ENCODE measurements around the gene LRRC10B.

LRRC10B gene

GRCh38 chr11:61546663-61547062, 38.1 kb downstream of the LRRC10B start:
- DNase-seq (ENCODE audit: low read depth, low spot score) = no peak

DNA sequence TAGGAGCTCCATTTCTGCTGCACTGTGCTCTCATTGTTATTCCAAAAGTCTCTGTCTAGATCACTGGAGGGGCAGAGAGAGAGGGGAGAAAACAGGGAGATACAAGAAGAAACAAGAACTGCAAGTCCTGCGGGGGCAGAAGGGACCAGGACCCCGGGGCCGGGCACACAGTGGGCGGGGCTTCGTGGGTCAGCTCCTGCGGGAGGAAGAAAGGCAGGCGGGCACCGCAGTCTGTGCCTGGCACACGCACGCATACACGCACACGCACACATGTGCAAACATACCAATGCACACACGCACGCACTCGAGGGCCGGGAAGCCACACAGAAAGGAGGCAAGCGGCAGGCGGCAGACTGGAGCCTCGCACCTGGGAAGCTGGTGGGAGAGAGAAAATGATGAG, 38.7 kb downstream of the LRRC10B start:
- no peak for DNase-seq (ENCODE audit: low read depth, low spot score)

DNA sequence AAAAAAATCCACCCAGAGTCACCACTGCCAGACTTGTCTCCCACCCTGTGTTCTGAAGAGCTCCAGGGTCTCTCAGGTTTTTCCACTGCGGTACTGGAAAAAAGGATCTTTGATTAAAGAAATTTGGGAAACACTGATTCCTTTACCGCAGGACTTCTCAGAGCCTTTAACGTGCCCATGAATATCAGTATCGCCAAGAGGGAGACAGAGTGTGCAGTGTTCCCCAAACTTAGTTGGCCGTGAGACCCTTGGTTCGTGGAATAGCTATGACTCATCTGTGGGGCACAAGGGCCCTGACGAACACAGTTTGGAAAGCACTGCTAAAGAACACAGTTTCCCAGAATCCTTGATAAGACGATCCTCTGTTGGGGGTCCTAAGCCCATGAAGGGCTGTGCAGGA, 40.6 kb downstream of the LRRC10B start:
- no peak for DNase-seq (ENCODE audit: low read depth, low spot score)

- no peak for DNase-seq (ENCODE audit: low read depth, low spot score)
Observed at GRCh38 chr11:61549662-61550568, 41.4 kb downstream of the LRRC10B start.

GRCh38 chr11:61550665-61551227, 42.2 kb downstream of the LRRC10B start:
- no peak for DNase-seq (ENCODE audit: low read depth, low spot score)

GRCh38 chr11:61551634-61552033, 43.1 kb downstream of the LRRC10B start:
- no peak for DNase-seq (ENCODE audit: low read depth, low spot score)

GRCh38 chr11:61552108-61552635, 43.6 kb downstream of the LRRC10B start:
- no peak for DNase-seq (ENCODE audit: low read depth, low spot score)

GRCh38 chr11:61553373-61554171, 45.0 kb downstream of the LRRC10B start:
- no peak for DNase-seq (ENCODE audit: low read depth, low spot score)

DNA sequence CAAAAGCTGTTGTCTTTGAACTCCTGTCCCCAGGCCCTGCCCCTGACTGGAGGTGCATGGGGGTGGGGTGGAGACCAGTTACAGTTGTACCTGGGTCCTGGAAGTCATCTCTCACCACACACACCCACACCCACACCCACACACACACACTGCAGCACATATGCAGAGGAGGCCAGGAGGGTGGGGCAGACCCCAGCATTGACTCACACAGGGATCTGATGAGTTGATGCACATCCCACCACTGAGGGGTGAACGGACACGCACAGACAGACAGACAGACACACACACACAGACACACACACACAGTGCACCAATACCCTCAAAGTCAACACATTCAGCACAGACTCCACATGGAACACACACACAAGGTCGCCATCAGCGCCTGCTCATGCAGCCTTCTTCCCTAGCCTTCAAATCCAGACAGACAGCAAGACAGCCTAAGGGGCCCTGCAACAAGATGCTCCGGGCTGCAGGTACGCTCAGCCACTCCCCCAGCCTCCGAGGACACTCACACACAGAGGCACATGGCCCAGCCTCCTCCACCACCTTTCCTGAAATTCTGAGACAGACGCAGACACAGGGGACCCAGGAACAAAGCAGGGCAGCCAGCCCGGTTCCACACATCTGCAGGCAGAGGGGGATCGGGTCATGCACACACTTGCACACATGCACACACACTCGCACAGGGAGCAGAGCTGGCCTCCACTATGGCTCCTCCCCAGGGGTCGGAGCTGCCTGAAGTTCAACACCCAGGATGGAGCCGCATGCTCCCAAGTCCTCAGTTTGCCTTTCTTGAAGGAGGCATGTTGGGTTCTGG, 45.8 kb downstream of the LRRC10B start:
- DNase-seq (ENCODE audit: low read depth, low spot score) = no peak

DNA sequence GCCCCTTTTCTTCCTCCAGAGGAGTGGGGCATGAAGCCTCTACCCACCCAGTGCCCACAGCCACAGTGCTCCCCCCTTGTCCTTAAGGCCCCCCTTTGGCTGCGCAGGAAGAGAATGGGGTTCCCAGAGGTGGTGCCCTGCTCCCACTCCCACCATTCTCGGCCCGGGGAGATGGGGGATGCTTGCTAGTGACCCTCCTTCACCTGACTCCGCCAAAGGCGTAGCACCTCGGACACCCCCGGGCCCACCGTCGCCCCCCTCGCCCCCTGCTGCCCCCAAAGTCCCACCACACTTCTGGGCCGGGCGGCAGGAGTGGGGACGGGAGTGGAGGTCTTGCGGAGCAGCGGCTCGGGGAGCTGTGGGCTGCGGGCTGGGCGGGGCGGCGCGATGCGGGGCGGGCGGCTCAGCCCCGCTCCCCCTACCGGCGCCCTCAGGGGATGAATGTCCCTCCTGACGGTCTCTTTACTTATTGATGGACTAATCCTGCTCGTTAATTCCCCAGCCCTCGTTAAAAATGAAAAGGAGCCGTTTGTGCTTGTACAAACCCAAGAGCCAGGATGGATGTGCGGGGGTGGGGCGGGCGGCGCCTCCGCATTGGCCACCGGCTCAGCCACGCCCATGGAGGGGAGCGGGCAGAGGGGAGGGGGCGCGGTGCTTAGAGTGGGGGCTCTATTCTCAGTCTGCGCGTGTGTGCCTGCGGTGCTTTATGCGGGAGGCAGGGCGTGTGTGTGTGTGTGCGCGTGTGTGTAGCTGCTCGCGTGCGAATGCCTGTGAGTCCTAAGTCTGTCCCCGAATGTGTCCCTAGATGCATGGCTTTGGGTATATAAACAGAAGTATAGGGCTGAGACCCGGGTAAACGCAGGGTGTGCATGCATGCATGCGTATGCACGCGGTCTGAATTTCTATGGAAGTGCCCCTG, 46.8 kb downstream of the LRRC10B start:
- DNase-seq (ENCODE audit: low read depth, low spot score) = no peak

DNA sequence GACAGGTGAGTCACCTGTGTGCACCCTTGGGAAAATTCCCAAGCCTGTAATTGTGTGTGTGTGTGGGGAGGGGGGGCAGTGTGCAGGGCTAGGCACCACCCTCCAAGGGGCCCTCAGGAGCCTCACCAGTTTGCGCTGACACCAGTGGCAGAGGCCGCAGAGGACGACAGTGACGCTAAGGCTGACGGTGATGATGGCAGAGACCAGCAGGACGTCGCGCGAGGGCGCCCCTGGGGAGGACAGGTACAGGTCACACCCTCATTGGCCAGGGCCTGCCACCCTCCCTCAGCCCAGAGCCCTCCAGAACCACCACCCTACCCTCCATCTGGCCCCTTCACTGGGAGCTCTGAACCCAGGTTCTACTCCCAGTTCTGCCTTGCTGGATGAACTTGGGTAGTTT, 47.4 kb downstream of the LRRC10B start:
- no peak for DNase-seq (ENCODE audit: low read depth, low spot score)

DNA sequence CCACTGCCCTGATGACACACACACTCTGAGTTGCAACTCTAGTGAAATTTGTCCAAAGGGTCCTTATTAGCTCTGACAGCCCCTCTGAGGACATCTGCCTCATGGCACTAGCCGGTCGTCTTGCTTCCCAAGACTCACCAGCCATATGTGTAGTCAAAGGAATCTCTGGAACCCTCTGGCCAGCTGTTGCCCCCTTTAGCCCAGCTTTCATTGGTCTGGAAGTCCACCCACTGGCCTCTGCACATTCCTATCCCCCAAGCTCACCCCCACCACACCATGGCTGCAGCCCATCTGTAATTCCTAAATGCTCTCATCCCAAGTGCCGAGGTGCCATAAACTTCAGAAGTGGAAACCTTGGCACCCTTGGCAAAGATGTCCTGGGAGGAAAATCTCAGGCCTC, 48.1 kb downstream of the LRRC10B start:
- no peak for DNase-seq (ENCODE audit: low read depth, low spot score)
